ENCODE results near the gene CHMP2A.
"Not testable (repeated sequence)": the region's sequence is repeated elsewhere in the genome, so short reads cannot be mapped to it uniquely, and the experiment has no call there.

CHMP2A gene

DNA sequence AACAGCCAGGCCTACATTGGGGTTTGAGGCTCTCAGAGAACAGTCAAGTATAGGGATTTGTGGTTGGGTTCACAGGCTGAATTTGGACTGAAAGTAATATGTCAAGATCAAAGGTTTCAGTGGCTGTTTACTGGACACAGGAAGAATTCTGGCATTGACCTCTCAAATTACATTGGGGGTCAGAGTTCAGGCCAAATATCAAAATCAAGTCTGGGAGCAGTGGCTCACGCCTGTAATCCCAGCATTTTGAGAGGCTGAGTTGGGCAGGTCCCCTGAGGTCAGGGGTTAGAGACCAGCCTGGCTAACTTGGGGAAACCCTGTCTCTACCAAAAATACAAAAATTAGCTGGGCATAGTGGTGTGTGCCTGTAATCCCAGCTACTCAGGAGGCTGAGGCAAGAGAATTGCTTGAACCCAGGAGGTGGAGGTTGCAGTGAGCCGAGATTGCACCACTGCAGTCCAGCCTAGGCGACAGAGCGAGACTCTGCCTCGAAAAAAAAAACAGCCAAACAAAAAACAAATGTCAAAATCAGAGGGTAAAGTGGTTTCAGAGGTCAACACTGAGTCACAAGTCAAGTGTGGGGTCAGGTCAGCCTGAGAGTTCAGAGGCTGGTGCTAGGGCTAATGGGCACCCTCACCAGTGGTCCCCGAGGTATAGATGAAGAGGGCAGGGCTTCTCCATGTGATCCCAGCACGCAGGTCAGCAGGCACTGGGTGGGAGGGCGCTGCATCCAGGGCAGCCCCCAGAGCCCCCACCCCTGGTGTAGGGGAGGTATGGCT lies 44.6 kb downstream of the CHMP2A start:
- no peak for DNase-seq

DNA sequence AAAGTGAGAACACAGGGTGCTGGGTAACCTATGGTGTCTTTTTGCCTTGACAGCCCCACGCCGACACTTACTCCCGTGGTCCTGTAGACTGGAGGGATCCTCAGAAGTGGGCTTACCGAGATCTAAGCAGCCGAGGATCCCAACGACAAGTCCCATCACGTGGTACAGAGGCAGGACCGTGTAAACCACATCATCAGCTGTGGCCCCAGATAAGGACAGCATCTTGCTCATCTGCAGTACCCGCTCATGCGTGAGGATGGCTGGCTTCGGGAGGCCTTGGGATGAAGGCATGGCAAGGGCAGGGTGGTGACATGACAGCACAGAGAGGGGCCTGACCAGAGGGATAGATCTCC lies 45.2 kb downstream of the CHMP2A start:
- no peak for DNase-seq

DNA sequence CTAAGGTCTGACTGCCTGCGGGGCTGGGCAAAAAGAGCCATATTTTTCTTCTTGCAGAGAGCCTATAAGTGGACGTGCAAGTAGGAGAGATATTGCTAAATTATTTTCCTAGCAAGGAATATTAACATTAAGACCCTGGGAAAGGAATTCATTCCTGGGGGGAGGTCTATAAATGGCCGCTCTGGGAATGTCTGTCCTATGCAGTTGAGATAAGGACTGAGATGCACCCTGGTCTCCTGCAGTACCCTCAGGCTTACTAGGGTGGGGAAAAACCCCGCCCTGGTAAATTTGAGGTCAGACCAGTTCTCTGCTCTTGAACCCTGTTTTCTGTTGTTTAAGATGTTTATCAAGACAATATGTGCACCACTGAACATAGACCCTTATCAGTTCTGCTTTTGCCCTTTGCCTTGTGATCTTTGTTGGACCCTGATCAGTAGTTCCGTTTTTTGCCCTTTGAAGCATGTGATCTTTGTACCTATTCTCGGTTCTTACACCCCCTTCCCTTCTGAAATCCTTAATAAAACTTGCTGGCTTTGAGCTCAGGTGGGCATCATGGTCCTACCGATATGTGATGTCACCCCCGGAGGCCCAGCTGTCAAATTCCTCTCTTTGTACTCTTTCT lies 47.2 kb downstream of the CHMP2A start:
- not testable (repeated sequence) for DNase-seq
